DMS53 (cell line): ENCODE data around the gene UNC13A.
"Not testable (repeated sequence)": the region's sequence is repeated elsewhere in the genome, so short reads cannot be mapped to it uniquely, and the experiment has no call there.

ENCODE experiments used
- DNase-seq: peaks from one replicate; lab custom pipeline; 2025; lab: John Stamatoyannopoulos, UW

UNC13A gene

DNA sequence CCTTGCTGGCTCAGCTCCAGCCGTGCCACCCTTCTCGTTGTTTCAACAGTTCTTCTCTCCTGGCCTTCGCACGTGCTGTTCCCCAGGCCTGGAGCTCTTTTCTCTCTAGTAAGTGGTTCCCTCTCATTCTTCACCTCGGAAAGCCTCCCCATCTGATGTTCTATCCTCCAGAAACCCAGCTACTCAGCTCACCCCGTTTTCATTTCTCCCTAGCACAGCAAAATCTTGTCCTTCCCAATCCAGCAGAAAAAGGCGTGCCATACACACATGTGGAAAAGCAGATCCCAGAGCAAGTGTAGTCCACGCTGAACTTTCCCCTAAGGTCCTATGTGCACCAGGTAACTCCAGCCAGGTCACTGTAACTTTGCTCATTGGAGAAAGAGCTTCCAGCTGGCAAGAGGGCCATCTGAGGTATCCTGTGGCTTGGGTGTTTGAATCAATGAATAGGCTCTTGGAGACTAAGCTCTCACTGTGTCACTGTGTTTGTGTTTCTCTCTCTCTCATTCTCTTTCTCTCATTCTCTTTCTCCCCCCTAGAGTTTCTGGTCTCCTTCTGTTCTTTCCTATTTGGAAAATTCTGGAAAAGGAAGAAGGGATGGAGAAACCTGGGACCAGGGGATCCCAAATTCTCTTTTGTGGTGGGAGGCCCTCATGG, 83.7 kb downstream of the UNC13A start:
- no peak for DNase-seq

DNA sequence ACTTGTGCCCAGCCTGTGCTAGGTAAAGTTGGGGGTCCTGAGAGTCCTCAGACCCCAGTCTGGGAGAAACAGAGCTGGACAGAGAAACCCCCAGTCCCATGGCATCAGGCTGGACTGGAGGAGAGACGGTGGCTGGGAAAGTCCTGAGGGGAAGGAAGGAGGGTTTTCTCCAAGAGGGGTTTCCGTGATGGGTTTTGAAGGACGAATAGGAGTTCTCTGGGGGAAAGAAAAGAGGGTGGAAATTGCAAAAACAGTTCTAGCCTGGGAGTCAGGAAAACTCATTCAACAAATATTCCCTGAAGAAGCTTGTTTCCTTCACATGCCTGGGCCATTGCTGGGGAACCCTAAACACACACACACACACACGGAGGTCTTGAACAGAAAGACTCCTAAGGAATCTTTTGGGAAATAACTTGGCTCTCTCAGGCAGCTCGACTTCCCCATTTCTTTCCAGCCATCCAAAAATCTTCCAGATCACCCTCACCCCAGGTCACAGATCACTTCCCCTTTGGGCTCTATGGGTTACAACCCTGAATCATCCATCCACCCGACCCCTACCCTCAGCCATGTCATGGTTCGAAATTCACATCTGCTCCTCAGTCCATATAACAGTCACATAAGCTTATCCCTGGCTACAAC, 85.2 kb downstream of the UNC13A start:
- DNase-seq, result no peak

DNA sequence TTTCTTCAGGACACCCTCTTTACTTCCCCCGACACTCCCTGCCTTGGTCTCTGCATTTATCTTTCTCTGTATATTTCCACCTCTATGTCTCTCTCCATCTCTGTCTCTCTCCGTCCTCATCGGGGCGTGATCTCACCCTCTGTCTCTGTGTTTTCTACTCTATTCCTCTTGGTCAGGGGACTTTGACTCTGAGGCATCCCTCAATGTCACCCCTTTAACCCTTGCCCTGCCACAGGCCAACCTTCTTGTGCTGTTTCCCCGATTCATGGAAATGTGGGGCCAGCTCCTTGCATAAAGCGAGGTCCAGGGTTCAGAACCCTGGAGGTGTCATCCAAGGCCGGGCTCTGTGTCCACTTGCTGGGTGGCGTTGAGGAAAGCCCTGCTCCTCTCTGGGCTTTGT, 85.9 kb downstream of the UNC13A start:
- no peak for DNase-seq

DNA sequence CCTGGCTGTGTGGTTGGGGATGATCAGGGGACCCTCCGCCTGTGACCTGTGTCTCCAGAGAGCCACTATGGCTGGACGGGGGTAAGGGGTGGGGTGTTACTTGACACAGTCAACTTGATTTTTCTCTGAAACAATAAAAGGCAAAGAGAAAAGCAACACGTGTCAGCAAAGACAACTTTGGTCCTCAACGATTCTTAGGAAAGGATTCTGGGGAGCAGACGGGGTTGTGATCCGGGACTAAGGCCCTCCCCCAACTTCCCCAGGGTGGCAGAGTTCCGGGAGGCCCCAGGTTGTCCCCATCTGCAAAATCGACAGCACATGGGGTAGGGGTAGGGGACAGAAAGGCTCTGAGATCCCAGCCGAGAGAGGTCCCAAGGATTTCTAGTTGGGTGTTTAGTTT, 86.5 kb downstream of the UNC13A start:
- DNase-seq, result no peak

DNA sequence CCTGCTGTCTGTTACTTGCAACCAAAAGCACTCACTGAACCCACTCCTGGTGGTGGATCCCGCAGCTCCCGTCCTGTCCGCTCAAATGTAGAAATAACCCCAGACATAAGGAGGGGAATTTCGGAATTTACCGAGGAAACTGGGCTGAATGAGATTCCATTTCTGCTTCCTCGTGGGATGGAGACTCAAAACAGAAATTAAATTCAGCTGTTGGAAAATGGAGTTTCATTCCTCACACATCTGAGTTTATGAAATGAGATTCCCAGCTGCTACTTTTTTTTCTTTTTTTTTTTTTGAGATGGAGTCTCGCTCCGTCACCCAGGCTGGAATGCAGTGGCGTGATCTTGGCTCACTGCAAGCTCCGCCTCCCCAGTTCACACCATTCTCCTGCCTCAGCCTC, 88.4 kb downstream of the UNC13A start:
- no peak for DNase-seq

DNA sequence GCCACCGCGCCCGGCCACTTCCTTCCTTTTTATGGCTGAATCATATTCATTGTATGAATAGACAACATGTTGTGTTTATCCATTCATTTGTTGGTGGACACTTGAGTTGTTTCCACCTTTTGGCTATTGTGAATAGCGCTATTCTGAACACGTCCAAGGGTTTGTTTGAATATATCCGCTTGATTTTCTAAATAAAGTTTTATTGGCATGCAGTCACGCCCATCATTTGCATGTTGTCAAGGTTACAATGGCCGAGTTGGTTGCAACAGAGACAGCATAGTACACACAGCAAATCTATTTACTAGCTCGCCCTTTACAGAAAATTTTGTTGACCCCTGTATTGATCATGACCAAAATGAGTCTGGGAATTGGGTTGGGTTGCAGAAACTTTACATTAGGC, 89.2 kb downstream of the UNC13A start:
- no peak for DNase-seq

DNA sequence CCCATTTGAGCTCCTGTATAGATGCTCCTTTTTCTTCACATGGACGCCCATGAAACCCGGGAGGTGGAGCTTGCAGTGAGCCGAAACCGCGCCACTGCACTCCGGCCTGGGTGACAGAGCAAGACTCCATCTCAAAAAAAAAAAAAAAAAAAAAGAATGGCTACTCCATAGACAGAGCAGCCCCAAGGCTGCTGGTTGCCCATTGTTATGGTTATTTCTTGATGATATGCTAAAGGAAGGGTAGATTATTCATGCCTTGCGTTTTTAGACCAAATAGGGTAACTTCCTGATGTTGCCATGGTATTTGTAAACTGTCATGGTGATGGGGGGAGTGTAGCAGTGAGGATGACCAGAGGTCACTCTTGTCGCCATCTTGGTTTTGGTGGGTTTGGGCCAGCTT, 90.1 kb downstream of the UNC13A start:
- DNase-seq, result not testable (repeated sequence)

DNA sequence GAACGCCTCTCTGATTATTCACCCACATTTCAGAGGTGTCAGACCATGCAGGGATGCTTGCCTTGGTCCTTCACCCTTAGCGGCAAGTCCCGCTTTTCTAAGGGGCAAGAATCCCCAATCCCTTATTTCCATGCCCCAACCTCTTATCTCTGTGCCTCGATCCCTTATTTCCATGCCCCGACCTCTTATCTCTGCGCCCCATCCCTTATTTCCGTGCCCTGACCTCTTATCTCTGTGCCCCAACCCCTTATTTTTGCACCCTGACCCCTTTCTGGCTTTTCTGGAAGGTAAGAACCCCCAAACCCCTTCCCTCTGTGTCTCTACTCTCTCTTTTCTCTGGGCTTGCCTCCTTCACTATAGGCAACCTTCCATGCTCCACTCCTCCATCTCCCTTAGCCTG, 93.9 kb downstream of the UNC13A start:
- DNase-seq, result not testable (repeated sequence)

DNA sequence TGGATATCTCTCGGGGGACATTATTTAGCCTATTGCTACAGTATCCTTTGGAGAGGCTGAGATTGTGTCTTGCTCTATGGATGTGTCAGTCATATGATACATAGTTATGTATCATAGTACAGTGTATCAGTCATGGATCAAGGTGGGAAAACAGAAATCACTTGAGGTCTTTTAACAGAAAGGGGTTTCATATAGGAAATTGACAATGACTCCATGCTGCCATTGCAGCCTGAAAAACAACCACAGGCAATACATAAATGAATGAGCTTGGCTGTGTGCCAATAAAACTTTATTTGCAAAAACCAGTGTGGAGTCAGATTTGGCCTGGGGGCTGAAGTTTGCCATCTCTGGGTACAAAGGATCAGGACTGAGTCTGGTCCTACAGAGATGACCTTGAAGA, 97.3 kb downstream of the UNC13A start:
- no peak for DNase-seq

DNA sequence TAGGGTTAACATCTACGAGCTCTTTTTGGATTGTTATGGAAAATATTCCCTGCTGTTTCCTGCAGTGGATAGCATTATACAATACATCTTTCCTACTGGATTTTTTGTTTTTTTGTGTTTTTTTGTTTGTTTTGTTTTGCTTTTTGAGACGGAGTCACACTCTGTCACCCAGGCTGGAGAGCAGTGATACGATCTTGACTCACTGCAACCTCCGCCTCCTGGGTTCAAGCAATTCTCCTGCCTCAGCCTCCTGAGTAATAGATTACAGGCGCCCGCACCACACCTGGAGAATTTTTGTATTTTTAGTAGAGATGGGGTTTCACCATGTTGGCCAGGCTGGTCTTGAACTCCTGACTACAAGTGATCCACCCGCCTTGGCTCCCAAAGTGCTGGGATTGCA, 102.8 kb downstream of the UNC13A start:
- DNase-seq, result not testable (repeated sequence)

DNA sequence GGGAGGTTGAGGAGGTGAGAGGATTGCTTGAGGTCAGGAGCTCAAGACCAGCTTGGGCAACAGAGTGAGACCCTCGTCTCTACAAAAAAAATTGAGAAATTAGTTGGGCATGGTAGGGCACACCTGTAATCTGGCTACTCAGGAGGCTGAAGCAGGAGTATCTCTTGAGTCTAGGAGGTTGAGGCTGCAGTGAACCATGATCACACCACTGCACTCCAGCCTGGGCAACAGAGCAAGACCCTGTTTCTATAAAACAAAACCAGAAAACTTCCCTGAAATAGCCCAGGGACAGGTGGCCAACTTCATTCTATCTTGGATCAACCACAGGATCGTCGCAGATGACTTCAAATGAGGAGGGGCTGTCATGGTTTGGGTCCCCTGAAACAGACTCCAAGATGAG, 104.0 kb downstream of the UNC13A start:
- no peak for DNase-seq

DNA sequence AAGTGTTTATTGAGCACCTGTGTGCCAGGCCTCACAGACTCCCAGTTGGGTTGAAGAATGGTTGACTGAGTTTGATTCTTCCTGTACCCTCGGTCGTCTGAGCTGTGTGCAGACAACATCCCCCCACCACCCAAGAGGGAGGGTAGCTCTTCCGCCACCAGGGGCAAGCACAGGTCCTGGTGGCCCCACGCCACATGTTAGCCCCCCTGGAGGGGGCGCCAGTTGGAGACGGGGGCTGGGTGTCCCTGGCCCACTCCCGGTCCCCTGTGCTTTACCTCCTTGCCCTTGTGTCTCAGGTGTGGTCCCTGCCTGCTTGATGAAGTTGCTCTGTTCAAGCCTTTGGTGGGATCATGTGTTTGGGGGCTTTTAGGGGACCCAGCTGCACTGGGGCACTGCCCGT, 105.5 kb downstream of the UNC13A start:
- no peak for DNase-seq

DNA sequence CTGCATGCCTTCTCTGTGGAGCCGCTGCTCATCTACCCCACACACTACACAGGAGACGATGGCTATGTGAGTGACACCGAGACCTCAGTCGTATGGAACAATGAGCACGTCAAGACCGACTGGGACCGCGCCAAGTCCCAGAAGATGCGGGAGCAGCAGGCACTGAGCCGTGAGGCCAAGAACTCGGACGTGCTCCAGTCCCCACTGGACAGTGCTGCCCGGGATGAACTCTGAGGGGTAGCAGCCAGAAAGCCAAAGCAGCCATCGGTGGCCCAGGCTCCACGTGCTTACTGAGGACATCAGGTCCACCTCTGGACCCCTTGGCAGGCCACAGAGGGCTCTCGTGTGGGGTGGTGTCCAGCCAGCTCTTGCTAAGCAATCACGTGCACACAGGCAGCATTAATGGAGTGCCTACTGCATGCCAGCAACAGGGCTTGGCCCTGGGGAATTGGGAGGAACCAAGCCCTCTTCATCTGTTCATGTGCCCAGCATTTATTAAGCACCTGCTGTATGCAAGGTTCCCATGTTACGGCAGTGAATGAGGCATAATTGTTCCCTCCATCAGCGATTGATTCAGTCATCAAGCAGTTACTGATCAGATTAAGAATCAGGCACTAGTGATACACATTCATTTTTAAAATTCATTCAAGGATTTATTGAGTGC, 106.8 kb downstream of the UNC13A start:
- no peak for DNase-seq

DNA sequence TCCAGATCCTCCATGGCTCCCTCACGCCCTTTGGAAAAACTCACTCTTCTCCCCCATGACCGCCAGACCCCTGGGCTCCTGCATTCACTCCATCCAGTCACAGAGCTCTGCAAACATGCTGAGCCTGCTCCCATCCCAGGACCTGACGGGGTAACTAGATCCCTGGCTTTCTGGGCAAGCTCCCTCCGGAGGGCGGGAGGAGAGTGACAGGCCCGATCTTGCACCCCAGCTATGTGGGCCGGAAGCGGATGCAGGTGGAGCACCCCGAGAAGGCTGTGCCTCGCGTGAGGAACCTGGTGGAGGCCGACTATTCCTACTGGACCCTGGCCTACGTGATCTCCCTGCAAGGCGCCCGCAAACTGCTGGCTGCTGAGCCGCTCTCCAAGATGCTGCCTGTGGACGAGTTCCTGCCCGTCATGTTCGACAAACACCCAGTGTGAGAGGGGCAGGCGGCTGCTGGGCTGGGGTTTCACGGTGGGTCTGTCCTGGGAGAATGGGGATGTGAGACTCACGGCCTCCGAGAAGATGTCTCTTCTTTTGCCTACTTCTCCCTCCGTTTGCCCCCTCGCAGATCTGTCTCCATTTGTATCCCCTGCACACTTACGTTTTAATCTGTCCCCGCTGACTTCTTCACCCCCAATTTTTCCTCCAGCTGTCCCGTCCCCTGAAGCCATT, 107.5 kb downstream of the UNC13A start:
- no peak for DNase-seq

DNA sequence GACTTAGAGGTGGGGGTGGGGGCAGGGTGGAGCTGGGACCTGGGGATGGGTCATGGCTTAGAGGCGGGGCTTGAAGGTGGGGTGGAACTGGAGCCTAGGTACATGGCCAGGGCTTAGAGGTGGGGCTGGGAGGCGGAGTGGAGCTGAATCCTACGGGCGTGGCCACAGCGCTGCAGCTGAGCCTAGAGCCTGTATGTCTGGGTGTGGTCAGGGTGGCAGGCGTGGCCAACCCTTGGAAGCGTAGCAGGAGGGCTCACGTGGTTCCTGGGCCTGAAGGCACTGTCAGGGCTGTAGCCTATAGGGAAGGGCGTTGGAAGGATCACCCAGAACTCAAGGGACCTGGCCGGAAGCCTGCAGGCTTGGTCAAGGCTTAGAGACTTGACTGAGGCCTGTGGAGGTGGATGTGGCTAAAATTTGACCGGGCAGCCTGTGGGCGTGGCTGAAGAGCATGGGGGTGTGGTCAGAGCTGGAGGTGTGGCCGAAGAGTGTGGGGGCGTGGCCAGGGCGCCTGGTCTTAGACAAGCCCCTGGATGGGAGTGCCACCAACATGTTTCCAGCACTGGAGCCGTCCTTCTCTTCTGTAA, 108.4 kb downstream of the UNC13A start:
- peak; percentile 51 for DNase-seq

DNA sequence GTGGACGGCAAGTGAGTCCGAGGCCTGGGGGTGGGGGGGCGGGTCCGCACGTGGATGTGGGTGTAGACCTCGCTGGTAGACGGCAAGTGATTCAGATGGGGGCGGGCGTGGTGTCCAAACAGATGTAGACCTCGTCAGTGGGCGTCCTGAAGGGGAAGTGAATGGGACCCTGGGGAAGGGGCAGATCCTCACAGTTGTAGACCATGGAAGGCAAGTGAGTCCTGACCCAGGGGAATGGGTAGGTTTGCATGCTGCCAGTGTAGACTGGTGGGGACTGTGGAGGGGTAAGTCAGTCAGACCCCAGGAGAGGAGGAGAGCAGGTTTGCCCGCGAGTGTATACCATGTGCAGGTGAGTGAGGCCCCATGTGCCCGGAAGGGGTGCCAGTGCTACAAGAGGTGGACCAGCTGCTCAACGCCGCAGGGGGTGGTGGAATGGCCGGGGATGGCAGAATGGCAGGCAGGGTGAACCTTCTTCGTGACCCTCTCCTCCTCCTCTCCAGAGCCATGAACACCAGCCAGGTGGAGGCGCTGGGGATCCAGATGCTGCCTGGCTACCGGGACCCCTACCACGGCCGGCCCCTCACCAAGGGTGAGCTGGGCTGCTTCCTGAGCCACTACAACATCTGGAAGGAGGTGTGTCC, 110.6 kb downstream of the UNC13A start:
- DNase-seq, result no peak

DNA sequence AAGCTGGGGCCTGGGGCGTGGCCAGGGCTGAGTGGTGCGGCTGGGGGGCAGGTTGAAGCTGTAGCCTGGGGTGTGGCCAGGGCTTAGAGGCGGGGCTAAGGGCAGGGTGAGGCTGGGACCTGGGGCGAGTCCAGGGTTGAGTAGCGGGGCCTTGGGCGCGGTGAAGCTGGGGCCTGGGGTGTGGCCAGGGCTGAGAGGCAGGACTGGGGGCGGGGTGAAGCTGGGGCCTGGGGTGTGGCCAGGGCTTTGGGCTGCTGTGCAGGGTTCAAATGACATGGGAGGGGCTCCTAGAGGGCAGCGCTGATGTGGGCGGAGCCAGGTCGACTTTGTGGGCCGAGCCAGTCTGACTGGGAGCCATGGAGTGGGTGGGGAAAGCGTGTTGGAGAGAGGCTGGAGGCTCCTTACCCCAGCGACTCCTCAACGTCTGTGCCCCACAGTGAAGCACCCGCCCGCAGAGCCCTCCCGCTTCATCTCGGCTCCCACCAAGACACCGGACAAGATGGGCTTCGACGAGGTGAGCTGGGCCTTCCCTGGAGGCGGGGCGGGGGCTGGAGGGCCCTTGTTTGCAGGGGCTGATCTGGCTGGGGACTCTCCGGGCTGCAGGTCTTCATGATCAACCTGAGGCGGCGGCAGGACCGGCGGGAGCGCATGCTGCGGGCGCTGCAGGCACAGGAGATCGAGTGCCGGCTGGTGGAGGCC, 111.2 kb downstream of the UNC13A start:
- peak; percentile 14 for DNase-seq

DNA sequence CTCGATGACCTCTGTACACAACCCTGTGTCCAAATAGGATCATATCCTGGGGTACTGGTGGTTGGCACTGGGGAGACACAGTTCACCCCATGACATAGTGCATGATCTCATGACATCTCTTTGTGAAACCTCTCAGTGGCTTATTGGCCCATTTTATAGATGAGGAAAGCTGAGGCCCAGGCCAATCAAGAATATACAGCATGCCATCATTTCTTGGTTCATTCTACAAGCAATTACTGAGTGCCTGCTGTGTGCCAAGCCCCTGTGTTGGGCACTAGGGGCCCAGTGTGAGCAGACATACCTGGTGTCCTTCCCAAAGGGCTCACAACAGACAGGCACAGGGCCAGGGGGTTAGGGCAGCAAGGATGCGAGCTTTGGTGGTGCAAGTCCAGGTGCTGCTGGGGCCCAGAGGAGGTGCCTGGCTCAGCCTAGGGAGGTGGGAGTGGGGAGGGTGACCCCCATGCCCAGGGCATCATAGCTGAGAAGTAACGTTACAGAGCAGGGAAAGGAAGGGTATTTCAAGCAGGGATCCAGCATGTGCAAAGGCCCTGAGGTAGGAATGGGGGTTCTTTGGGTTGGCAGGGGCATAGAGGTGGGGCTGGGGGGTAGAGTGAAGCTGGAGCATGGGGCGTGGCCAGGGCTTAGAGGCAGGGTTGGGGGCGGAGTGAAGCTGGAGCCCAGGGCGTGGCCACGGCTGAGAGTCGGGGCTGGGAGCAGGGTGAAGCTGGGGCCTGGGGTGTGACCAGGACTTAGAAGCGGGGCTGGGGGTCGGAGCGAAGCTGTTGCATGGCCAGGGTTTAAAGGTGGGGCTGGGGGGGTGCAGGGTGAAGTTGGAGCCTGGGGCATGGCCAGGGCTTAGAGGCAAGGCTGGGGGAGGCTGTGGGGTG, 112.0 kb downstream of the UNC13A start:
- no peak for DNase-seq

DNA sequence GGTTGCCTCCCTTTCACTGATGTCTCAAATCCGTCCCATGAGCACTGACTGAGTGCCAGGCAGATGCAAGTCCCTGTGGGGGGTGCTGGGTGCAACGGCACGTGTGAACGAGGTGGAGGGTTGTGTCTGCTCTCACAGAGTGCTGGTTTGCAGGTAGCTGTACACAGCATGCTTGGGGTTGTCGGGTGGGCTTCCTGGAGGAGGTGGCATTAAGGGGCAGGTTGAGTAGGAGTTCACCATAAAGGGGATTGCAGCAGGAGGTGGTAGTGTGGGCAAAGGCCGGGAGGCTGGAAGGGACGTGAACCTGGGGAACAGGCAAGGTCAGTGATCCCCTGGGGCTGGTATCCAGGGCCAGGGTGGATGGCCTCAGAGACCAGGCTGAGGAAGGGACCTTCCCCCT, 115.5 kb downstream of the UNC13A start:
- DNase-seq, result no peak

DNA sequence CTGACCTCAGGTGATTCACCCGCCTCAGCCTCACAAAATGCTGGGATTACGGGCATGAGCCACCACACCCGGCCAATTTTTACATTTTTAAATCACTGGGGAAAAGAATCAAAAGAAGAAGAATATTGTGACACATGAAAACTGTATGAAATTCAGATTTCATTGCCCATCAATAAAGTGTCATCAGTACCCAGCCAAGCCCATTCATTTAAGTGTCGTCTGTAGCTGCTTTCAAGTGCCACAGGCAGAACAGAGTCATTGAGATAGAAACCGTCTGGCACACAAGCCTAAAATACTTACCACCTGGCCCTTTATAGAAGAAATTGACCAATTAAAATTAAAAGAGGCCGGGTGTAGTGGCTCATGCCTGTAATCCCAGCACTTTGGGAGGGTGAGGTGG, 117.4 kb downstream of the UNC13A start:
- DNase-seq, result no peak
